Lung (tissue), 12 donors: ENCODE measurements around the gene ZFYVE19. TPM values are rescaled to one million over a fixed set of nuclear protein-coding genes. Genes with fewer than 3 reads are reported as not detected.

Source experiments
- ATAC-seq: fragments of 200-7000 bp; cut with Tn5 transposase; one replicate; pipeline ENCODE4 v1.9.1; 2020; ENCODE audit warnings: moderate number of reproducible peaks; ENCODE audit not compliant: insufficient read depth, low FRiP score
- DNase-seq, 3 donors: peaks; one replicate each; pipeline ENCODE4 v3.0.0-alpha.2; 2013 to 2017
- H3K27ac ChIP-seq, 2 donors: one replicate each; pipeline ENCODE4 v1.5.1; 2013; ENCODE audit warnings: mild to moderate bottlenecking in 2 of 2, moderate library complexity in 2 of 2, control low read depth in 1 of 2, inconsistent platforms in 1 of 2, low read depth in 1 of 2, low read length in 1 of 2
- H3K27me3 ChIP-seq, 3 donors: one replicate each; pipeline ENCODE4 v1.5.1; 2013; ENCODE audit warnings: low read length in 2 of 3; ENCODE audit not compliant: control insufficient read depth in 3 of 3, insufficient read depth in 3 of 3
- H3K36me3 ChIP-seq, 4 donors: one replicate each; pipeline ENCODE4 v1.5.1; 2013; ENCODE audit warnings: low read length in 4 of 4, mild to moderate bottlenecking in 1 of 4, moderate library complexity in 1 of 4; ENCODE audit not compliant: control insufficient read depth in 4 of 4, insufficient read depth in 4 of 4
- H3K4me1 ChIP-seq, 5 donors: one replicate each; pipeline ENCODE4 v1.5.1; 2013; ENCODE audit warnings: low read length in 5 of 5, mild to moderate bottlenecking in 2 of 5, moderate library complexity in 1 of 5; ENCODE audit not compliant: control insufficient read depth in 5 of 5, insufficient read depth in 5 of 5
- H3K4me3 ChIP-seq: one replicate; pipeline ENCODE4 v1.5.1; 2013; ENCODE audit warnings: mild to moderate bottlenecking, control low read depth, moderate library complexity
- H3K9ac ChIP-seq, 2 donors: one replicate each; pipeline ENCODE4 v1.5.1; 2013; ENCODE audit warnings: low read length in 2 of 2, control low read depth in 1 of 2; ENCODE audit not compliant: insufficient read depth in 1 of 2
- H3K9me3 ChIP-seq, 4 donors: one replicate each; pipeline ENCODE4 v1.5.1; 2013; ENCODE audit warnings: low read length in 3 of 4, mild to moderate bottlenecking in 1 of 4, moderate library complexity in 1 of 4; ENCODE audit not compliant: control insufficient read depth in 4 of 4, insufficient read depth in 3 of 4
- WGBS, 2 donors: extraction: QIAGEN DNeasy Blood & Tissue Kit; methylation state at CpG; one replicate each; pipeline ENCODE4 v1.1.7; 2013; 5-methylcytosine and 5-hydroxymethylcytosine counted together
- polyA plus RNA-seq, 2 donors: library from polyadenylated mRNA; stranded (reverse); fragments of 200-250 nt; gene quantifications; one replicate each; pipeline ENCODE4 v1.2.1, GENCODE V29; 2013
- total RNA-seq, 2 donors: library from RNA; depleted of rRNA in 1 of 2; stranded (reverse); fragments of >200 nt in 1 of 2; gene quantifications; one replicate each; pipeline ENCODE4 v1.2.1, GENCODE V29; 2014 to 2021
- TF ChIP-seq, protein P1 (sequence below): IDR thresholded peaks from 2 replicates; pipeline ENCODE4 v1.5.1; 2012; ENCODE audit warnings: mild to moderate bottlenecking; ENCODE audit errors: control extremely low read depth, extremely low read depth
- donor health status: control.
- donor health status: control.
- donor health status: Bipolar disorder and iron deficiency.
- donor health status: healthy.
- donor health status: DM: yes; HTN: yes; CAD: no.

ZFYVE19 gene
- total and polyA plus RNA-seq, 4 donors: 17.3 to 25.0 (median 21.2) TPM

DNA sequence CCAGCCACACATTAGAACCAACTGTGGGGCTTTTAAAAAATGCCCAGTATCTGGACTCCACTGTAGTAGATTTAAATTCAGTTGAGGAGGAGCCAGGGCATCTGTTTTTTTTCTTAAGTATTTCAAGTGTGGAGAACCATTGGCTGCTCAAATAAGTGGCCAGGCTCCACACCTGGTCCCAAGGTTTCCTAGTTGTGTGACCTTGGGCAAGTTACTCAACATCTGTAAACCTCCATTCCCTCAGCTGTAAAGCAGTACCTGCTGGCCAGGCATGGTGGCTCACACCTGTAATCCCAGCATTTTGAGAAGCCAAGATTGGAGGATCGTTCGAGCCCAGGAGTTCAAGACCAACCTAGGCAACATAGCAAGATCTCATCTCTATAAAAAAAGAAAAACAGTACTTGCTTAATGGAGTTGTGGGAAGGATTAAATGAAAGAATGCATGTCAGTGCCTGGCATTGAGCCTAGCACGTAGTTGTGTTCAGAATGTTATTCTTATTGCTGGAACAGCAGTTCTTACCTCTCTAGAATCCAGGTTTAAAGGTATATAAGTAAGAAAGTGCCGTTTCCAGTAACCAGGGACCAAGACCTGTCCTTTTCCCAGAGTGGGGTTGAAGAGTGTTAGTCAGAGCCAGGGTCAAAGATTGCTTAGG is 19.7 kb downstream of the ZFYVE19 start:
- ATAC-seq (no peak), DNase-seq (no peak)
- TF ChIP-seq, protein P1, sequence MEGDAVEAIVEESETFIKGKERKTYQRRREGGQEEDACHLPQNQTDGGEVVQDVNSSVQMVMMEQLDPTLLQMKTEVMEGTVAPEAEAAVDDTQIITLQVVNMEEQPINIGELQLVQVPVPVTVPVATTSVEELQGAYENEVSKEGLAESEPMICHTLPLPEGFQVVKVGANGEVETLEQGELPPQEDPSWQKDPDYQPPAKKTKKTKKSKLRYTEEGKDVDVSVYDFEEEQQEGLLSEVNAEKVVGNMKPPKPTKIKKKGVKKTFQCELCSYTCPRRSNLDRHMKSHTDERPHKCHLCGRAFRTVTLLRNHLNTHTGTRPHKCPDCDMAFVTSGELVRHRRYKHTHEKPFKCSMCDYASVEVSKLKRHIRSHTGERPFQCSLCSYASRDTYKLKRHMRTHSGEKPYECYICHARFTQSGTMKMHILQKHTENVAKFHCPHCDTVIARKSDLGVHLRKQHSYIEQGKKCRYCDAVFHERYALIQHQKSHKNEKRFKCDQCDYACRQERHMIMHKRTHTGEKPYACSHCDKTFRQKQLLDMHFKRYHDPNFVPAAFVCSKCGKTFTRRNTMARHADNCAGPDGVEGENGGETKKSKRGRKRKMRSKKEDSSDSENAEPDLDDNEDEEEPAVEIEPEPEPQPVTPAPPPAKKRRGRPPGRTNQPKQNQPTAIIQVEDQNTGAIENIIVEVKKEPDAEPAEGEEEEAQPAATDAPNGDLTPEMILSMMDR: no peak
- no peaks in the 10 kb centered on the region for H3K36me3 ChIP-seq
- H3K4me3 ChIP-seq: no peak overlapping the region
- H3K27ac ChIP-seq: no peak overlapping the region
- H3K4me1 ChIP-seq: peaks cover 0 to 15% (median 0%) of the 10 kb centered on the region in 5 donors
- H3K9me3 ChIP-seq: no peaks in the 10 kb centered on the region
- no peaks in the 10 kb centered on the region for H3K27me3 ChIP-seq
- 86 to 89% methylated on average over 4 of the region's 4 CpGs for WGBS, 2 donors
- no peak overlapping the region for H3K9ac ChIP-seq

DNA sequence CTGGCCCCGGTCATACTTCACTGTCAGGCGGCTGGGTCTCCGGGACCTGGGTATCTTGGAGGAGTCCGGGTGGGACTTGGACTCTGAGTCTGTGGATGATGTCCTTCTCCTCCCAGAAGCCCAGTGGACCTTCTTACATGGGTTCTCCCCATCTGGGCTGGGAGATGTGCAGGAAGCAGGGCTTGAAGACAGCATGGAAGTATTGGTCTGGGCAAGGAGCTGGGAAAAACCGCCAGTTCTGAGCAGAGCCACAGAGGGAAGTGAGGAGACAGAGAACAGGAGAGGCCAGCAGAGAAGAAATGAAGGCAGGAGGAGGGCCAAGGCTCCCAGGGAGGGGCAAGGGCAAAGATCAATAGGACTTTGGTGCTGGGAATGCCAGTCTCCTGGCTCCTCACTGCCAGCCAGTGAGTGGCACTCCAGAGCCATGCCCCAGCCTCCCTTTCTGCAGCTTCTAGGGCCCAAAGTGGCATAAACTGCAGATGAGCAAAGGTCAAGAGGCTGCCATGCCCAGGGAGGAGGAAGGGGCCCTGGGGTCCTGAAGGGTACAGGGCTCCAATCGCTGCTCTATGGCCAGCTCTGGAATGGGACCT is 21.7 kb downstream of the ZFYVE19 start, which contains the start of gene PPP1R14D:
TSS of gene PPP1R14D (minus strand) at position 262 of the 590 bp plus-strand sequence. CDS start at position 195, 67 bp downstream.
- Histone ChIP-seq H3K36me3 (no peaks in the 10 kb centered on the region), H3K9me3 (no peaks in the 10 kb centered on the region), H3K27ac (no peak within 1 kb of the TSS), H3K4me3 (no peak within 1 kb of the TSS), H3K27me3 (no peaks in the 10 kb centered on the region), H3K9ac (no peak within 1 kb of the TSS), H3K4me1 (peaks cover 0 to 15% (median 0%) of the 10 kb centered on the region in 5 donors)
- DNase-seq (no peak), ATAC-seq (no peak)
- WGBS, 2 donors: 88 to 93% methylated on average over 6 of the region's 6 CpGs
- TF ChIP-seq, protein P1: no peak

DNA sequence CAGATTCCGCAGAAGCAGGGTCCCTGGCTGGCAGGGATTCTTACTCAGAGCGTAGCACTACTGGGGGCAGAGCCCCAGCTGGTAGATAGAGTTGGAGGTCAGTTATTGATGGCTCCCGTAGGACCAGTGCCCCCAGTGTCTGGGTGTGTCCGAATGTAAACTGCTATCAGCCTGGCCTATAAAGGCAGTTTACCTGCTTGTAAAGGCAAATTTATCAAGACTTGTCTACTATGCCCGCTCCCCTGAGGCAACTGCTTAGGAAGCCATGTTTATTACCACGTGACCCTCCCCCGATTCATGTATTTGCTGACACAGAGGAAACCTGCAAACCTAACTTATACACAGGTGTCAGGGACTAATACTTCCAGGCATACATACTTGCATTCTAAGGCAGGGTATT is 22.2 kb downstream of the ZFYVE19 start:
- DNase-seq: no peak
- WGBS, 2 donors: 91 to 96% methylated on average over 7 of the region's 7 CpGs
- no peak overlapping the region for H3K9ac ChIP-seq

More for the DNA sequence above, 22.2 kb downstream of the ZFYVE19 start:
- Histone ChIP-seq H3K36me3 (no peaks in the 10 kb centered on the region), H3K4me1 (peaks cover 0 to 10% (median 0%) of the 10 kb centered on the region in 5 donors), H3K4me3 (no peak overlapping the region), H3K27ac (no peak overlapping the region), H3K27me3 (no peaks in the 10 kb centered on the region), H3K9me3 (no peaks in the 10 kb centered on the region)
- TF ChIP-seq, protein P1: no peak
- ATAC-seq: no peak
